Stomach smooth muscle (tissue), 2 donors: ENCODE results near the gene FOXO4.
A peak's percentile ranks its signal among the peaks of the same experiment; 100 is the strongest.
"Not testable (repeated sequence)": the region's sequence is repeated elsewhere in the genome, so short reads cannot be mapped to it uniquely, and the experiment has no call there.

Experiments used
- H3K27ac ChIP-seq: one replicate; pipeline ENCODE4 v1.7.0; 2013; ENCODE audit warnings: mild to moderate bottlenecking, low read length, inconsistent platforms
- H3K27me3 ChIP-seq, 2 donors: one replicate each; pipeline ENCODE4 v1.7.0; 2013; ENCODE audit warnings: low read length in 2 of 2; ENCODE audit not compliant: insufficient read depth in 2 of 2, control insufficient read depth in 1 of 2
- H3K36me3 ChIP-seq, 2 donors: one replicate each; pipeline ENCODE4 v1.7.0; 2013; ENCODE audit warnings: low read length in 2 of 2; ENCODE audit not compliant: control insufficient read depth in 2 of 2, insufficient read depth in 2 of 2
- H3K4me1 ChIP-seq: one replicate; pipeline ENCODE4 v1.7.0; 2013; ENCODE audit warnings: low read length; ENCODE audit not compliant: control insufficient read depth, insufficient read depth
- H3K4me3 ChIP-seq, 2 donors: one replicate each; pipeline ENCODE4 v1.7.0; 2013; ENCODE audit warnings: low read length in 2 of 2
- H3K9ac ChIP-seq, 2 donors: one replicate each; pipeline ENCODE4 v1.7.0; 2013; ENCODE audit warnings: low read length in 2 of 2, mild to moderate bottlenecking in 1 of 2
- H3K9me3 ChIP-seq, 2 donors: one replicate each; pipeline ENCODE4 v1.7.0; 2013; ENCODE audit warnings: low read length in 2 of 2; ENCODE audit not compliant: control insufficient read depth in 2 of 2
- donor health status: healthy.
- donor health status: Pancreatic carcinoma.

FOXO4 gene, protein sequence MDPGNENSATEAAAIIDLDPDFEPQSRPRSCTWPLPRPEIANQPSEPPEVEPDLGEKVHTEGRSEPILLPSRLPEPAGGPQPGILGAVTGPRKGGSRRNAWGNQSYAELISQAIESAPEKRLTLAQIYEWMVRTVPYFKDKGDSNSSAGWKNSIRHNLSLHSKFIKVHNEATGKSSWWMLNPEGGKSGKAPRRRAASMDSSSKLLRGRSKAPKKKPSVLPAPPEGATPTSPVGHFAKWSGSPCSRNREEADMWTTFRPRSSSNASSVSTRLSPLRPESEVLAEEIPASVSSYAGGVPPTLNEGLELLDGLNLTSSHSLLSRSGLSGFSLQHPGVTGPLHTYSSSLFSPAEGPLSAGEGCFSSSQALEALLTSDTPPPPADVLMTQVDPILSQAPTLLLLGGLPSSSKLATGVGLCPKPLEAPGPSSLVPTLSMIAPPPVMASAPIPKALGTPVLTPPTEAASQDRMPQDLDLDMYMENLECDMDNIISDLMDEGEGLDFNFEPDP

DNA sequence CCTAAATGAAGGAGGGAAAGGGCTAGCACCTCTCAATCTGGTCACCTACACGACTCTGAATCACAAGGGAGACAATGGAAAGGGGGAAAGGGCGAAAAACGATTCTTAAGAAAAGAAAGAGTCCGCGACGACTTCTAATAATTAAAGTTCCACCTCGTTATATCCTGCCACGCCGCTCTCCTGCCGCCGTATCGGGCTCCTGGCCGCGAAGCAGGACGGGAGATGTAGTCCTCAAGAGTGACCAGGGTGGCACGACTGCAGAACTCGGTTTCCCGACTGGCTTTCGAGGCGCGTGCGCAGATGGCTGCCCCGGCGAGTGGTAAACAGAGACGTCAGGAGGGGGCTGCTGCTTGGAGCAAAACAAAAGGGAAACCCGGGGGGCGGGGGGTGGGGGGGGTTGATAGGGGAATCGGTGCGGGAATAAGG is at the start of gene FOXO4:
FOXO4 (plus strand) TSS at position 297 of the 426 bp plus-strand sequence. CDS start 678 bp downstream, outside the sequence.
- no peaks in the 10 kb centered on the region for H3K36me3 ChIP-seq
- no peak within 1 kb of the TSS for H3K27ac ChIP-seq
- peak within 1 kb of the TSS; percentile 63 to 74 for H3K9ac ChIP-seq
- H3K4me1 ChIP-seq = peaks cover 12% of the 10 kb centered on the region
- H3K4me3 ChIP-seq = peak within 1 kb of the TSS; percentile 81 to 84
- H3K9me3 ChIP-seq = no peaks in the 10 kb centered on the region
- peaks cover 0 to 6% of the 10 kb centered on the region in 2 donors for H3K27me3 ChIP-seq

DNA sequence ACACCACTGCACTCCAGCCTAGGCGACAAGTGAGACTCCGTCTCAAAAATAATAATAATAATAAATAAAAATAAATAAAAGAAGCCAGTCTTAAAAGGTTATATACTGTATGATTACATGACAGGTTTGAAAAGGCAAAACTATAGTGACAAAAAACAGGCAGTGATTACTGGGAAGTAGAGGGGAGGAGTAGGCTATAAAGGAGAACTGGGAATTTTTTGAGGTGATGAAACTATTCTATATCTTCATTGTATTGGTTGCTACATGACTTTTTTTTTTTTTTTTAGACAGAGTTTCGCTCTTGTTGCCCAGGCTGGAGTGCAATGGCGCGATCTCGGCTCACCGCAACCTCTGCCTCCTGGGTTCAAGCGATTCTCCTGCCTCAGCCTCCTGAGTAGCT is 47.8 kb upstream of the FOXO4 start:
- H3K9ac ChIP-seq, H3K36me3 ChIP-seq, H3K27ac ChIP-seq, H3K4me1 ChIP-seq, H3K9me3 ChIP-seq, H3K27me3 ChIP-seq, H3K4me3 ChIP-seq: not testable (repeated sequence)

DNA sequence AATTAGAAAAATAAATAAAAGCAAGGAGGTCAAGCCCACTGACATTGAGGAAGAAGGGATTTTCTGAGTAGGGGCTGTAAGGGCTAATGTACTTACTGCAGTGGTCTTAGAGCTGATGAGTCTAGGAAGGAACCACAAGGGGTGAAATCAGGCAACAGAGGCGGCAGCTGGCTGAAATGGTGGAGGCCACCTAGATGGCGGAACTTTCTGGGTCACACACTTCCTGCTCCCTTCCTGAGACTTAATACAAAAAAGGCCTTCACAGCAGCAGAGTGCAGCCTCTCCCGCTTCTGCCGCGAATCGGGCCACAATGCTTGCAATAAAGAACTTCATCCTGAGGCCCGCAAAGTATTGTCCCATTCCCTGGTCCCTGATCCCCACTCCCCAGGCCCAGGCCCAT is 42.9 kb upstream of the FOXO4 start:
- H3K36me3 ChIP-seq = peaks cover 0 to 3% of the 10 kb centered on the region in 2 donors
- H3K9me3 ChIP-seq = no peaks in the 10 kb centered on the region
- H3K9ac ChIP-seq = no peak overlapping the region
- no peaks in the 10 kb centered on the region for H3K4me1 ChIP-seq
- H3K27ac ChIP-seq = no peak overlapping the region
- H3K27me3 ChIP-seq = no peaks in the 10 kb centered on the region
- H3K4me3 ChIP-seq = no peak overlapping the region

DNA sequence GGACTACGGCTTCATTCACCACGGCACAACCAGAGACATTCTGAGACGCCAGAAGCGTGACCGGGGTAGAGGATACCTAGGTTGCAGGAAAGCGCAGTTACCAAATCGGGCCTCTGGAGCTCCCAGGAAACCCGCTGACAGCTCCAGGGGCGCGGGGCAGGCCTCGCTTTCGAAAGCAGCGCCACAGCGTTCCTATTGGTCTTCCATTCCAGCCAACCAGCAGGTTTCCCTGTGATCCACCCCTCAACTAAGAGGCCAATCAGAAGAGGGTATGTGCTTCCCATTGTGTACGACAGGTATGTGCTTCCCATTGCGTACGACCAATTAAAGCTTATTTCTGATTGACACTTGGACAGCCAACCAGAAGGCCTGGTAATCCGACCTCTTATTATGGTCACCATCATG is 42.4 kb upstream of the FOXO4 start:
- Histone ChIP-seq H3K9ac (no peak overlapping the region), H3K27me3 (no peaks in the 10 kb centered on the region), H3K4me3 (no peak overlapping the region), H3K4me1 (no peaks in the 10 kb centered on the region), H3K9me3 (no peaks in the 10 kb centered on the region), H3K36me3 (peaks cover 0 to 3% of the 10 kb centered on the region in 2 donors), H3K27ac (no peak overlapping the region)

DNA sequence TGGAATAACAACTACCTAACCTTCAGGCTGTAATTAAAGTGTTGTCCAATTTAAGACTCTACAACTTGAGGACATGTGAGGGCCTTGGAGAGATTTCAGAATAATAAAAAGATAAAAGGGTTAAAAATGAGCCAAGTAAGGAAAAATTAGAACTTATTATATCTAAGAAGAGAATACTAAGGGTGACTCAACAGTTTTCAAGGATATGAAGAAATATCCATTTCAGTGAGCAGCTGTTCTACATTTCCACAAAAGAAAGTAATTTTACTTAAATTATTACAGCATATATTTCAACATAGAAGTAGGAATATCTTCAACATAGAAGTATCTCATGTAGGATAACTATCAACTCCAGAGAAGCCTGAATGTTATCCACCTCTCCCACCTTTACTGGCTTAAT is 38.8 kb upstream of the FOXO4 start:
- Histone ChIP-seq H3K9ac (no peak overlapping the region), H3K27ac (no peak overlapping the region), H3K9me3 (no peaks in the 10 kb centered on the region), H3K36me3 (peaks cover 11 to 12% of the 10 kb centered on the region in 2 donors), H3K27me3 (peaks cover 0 to 4% of the 10 kb centered on the region in 2 donors), H3K4me3 (no peak overlapping the region), H3K4me1 (no peaks in the 10 kb centered on the region)

DNA sequence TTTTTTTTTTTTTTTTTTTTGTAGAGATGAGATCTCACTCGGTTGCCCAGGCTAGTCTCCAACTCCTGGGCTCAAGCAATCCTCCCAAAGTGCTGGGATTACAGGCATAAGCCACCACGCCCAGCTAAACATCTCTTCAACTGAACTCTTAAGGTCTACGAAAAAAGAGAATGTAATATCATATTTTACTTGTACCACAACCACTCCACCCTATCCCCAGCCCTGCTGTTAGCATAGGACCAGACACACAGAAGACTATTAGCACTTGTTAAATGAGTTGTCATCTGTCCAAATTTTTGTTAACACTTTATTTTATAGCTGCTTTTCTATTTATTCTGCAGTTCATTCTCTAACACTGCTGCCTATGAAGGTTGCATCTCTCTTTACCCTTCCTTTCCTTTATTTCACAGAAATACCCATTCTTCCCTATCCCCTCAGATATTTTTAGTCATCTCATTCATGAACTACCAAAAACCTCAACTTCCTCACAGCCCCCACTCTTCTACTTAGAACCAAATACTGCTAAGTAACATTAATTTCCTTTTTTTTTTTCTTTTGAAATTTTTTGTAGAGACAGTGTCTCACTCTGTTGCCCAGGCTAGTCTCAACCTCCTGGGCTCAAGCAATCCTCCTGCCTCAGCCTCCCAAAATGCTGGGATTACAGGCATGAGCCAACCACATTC is 37.7 kb upstream of the FOXO4 start:
- Histone ChIP-seq H3K27me3 (peaks cover 0 to 4% of the 10 kb centered on the region in 2 donors), H3K36me3 (peaks cover 11 to 12% of the 10 kb centered on the region in 2 donors), H3K9me3 (no peaks in the 10 kb centered on the region), H3K4me3 (no peak overlapping the region), H3K27ac (no peak overlapping the region), H3K9ac (no peak overlapping the region), H3K4me1 (no peaks in the 10 kb centered on the region)

DNA sequence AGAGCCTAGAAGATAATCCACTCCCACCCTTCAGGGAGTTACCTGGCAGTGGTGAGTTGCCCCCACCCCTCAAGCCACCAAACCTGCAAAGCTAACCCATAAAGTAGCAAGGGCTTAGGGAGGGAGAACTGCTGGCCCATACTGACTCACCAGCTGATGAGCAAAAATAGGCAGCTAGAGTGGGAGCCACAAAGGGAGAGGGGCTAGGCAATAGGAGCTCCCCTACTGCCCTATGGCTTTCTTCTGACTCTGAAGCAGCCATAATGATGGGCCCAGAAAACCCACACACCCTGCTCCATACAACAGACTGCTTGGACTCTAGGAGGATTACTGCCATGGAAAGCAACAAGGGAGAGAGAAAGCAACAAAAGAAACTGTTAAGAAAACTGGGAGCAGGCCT is 35.5 kb upstream of the FOXO4 start:
- no peaks in the 10 kb centered on the region for H3K4me1 ChIP-seq
- H3K9ac ChIP-seq = no peak overlapping the region
- H3K27ac ChIP-seq = no peak overlapping the region
- peaks cover 0 to 4% of the 10 kb centered on the region in 2 donors for H3K27me3 ChIP-seq
- H3K4me3 ChIP-seq = no peak overlapping the region
- H3K36me3 ChIP-seq = peaks cover 11 to 12% of the 10 kb centered on the region in 2 donors
- H3K9me3 ChIP-seq = no peaks in the 10 kb centered on the region

DNA sequence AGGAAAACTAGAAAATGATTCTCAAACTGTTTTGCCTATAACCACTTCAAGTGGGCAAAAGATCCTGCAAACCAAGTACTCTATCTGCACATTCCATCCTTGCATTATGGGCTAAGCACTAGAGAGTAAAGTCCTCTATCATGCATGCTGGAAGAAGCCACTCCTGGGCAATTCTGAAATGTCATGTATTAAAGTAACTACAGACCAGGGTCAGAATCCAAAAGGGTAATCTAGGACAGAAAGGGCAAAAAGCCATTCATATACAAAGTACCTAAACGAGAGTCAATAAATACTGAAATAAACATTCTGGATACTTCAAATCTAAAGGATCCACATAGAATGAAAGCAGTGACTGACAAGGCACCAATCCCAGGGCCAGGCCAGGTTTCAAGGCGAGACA is 28.6 kb upstream of the FOXO4 start:
- Histone ChIP-seq H3K27me3 (peaks cover 0 to 4% of the 10 kb centered on the region in 2 donors), H3K36me3 (no peaks in the 10 kb centered on the region), H3K9ac (peak overlapping the region; percentile 72 to 81), H3K9me3 (no peaks in the 10 kb centered on the region), H3K27ac (peak overlapping the region; percentile 73), H3K4me1 (no peaks in the 10 kb centered on the region), H3K4me3 (peak overlapping the region; percentile 79 to 90)

DNA sequence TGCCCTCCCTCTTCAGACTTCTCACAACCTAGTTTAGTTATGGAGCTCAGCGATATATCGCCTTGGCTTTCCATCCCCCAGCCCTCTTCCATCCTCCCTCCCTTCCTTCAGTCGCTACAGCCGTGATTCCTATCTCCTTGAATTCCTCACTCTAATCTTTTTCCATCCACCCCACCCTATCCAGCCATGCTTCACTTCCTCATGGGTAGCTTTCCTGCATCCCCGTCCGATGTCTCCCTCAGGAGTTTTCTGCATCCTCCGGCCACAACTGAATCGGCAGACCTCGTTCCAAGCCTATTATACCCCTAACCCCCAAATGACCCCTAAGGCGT is 28.0 kb upstream of the FOXO4 start:
- no peaks in the 10 kb centered on the region for H3K36me3 ChIP-seq
- H3K4me1 ChIP-seq = no peaks in the 10 kb centered on the region
- peak overlapping the region; percentile 73 for H3K27ac ChIP-seq
- H3K9ac ChIP-seq = peak overlapping the region; percentile 72 to 81
- H3K27me3 ChIP-seq = peaks cover 0 to 4% of the 10 kb centered on the region in 2 donors
- H3K4me3 ChIP-seq = peak overlapping the region; percentile 79 to 90
- H3K9me3 ChIP-seq = no peaks in the 10 kb centered on the region

DNA sequence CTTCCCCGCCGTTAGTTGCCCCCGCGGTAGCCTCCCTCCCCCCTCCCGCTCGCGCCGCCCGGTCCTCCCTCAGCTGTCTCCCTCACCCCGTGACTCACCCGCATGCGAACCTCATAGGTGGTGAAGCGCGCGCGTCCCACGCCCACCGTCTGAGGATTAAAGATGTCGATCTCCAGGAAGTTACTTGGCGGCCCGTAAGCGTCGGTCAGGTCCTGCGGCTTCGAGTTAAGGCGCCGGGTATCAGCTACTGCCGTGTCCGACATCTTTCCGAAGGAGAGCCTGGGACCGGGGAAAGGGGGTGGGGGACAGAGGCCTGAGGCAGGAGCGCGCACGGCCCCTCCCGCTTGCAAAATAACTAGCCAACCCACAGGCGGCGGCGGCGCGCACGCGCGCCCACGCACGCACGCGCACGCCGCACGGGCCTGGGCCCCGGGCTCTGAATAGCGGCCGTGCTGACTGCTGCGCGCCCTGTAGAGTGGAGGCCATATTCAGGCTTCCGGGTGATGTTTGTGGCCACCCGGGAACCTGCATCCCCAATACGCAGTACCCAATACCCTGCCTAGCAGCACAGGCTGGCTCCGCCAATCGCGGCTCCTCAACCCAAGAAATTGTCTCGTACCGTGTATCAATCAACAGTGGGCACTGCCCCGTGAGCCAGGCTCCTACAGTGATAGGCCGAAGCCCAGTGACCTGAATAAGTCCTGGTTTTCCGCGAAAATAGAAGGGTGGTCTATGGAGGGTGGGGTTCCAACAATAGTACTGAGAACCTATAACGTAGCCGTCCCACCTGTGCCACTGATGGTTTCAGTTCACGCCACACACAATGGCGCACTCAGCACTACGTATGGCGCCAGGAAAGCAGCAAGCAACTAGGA is 27.4 kb upstream of the FOXO4 start, which contains the start of gene SNX12:
SNX12 (minus strand) TSS at position 291 of the 875 bp plus-strand sequence; CDS start at position 263, 28 bp downstream.
- Histone ChIP-seq H3K9ac (peak within 1 kb of the TSS; percentile 74 to 81), H3K9me3 (no peaks in the 10 kb centered on the region)

More for the DNA sequence above, 27.4 kb upstream of the FOXO4 start, which contains the start of gene SNX12:
- H3K27me3 ChIP-seq = peaks cover 0 to 4% of the 10 kb centered on the region in 2 donors
- peak within 1 kb of the TSS; percentile 73 for H3K27ac ChIP-seq
- peak within 1 kb of the TSS; percentile 79 to 90 for H3K4me3 ChIP-seq
- H3K4me1 ChIP-seq = no peaks in the 10 kb centered on the region
- H3K36me3 ChIP-seq = no peaks in the 10 kb centered on the region
